GM13977 (cell line): ENCODE results near the gene HAPLN2.
A peak's percentile ranks its signal among the peaks of the same experiment; 100 is the strongest.

Source experiments
- DNase-seq: peaks from one replicate; pipeline ENCODE4 v3.0.0; 2012; ENCODE audit warnings: low spot score
- CTCF ChIP-seq: IDR thresholded peaks from 2 replicates; pipeline ENCODE4 v1.5.1; 2012; ENCODE audit warnings: mild to moderate bottlenecking, control low read depth; ENCODE audit not compliant: insufficient read depth; ENCODE audit errors: extremely low read depth, missing control alignments
- in situ Hi-C: fragments of 300-500 bp; cut with MboI; formaldehyde crosslinking; loops from one replicate; pipeline ENCODE4 v1.12.0; 2022; ENCODE audit warnings: low sequenced_read_pairs, low pct_unique_long_range_greater_than_20kb, mixed read lengths, inconsistent platforms; ENCODE audit not compliant: unreplicated experiment

The HAPLN2 gene

DNA sequence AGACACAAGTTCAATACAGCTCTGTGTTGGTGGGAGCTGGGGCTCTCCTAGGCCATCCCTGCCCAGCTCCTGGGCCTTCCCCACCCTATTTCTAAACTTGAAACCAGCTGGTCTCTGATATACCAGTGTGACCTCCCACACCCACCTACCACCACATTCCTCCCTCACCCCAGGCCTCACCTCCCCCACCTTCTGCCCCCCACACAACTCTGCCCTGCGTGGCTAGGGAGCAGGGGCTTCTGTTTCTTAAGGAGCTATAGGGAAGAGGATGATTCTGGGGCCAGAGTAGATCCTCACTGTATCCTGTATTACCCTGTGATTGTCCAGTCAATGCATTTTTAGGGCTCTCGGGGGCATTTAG lies 41.5 kb downstream of the HAPLN2 start:
- no peak for TF ChIP-seq CTCF
- in situ Hi-C loops = no loop called here
- no peak for DNase-seq

DNA sequence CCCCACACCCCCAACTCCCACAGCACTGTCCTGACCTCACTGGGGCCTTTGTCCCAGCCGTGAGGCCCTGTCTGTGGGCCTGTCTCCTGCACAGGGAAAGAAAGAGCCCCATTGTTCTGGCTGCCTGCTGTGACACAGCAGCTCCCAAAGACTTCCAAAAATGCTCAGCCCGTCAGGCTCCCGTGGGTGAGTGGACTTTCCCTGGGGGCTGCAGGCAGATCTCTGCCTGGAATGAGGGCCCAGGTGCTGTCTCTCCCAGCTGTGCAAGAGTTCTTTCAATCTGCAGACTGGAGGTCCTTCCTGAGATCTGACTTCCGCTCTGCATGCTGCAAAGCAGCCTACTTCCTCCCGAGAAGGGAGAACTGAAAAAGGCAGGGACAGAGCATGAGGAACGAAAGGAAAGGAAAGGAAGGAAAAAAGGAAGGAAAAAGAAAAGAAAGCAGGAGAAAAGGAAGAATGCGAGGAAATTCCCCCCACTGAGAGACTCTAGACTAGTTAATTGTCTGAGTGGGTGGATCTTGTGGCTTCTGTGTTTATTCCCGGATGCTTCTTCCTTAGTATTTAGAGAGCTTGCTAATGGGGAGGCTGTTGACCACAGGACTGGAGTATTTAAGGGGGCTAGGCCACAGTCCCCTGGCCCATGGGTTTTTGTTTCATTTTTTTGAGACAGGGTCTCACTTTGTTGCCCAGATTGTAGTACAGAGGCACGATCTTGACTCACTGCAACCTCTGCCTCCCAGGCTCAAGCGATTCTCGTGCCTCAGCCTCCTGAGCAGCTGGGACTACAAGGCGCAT lies 43.0 kb downstream of the HAPLN2 start:
- in situ Hi-C loops = no loop called here
- no peak for TF ChIP-seq CTCF
- no peak for DNase-seq

DNA sequence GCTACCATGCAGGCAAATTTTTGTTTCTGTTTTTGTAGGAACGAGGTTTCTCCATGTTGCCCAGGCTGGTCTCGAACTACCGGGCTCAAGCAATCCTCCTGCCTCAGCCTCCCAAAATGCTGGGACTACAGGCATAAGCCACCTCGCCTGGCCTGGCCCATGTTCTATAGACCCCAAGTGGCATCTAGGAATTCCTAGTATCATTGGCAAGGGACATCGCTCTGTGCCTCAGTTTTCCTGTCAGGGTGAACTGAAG lies 43.5 kb downstream of the HAPLN2 start:
- DNase-seq = no peak
- in situ Hi-C loops = no loop called here
- TF ChIP-seq CTCF = no peak

GRCh38 chr1:156663178-156663577 lies 44.0 kb downstream of the HAPLN2 start:
- in situ Hi-C loops = no loop called here
- TF ChIP-seq CTCF = no peak
- no peak for DNase-seq

GRCh38 chr1:156664046-156664766 lies 45.0 kb downstream of the HAPLN2 start:
- TF ChIP-seq CTCF = no peak
- no peak for DNase-seq
- in situ Hi-C loops = no loop called here

- peak; percentile 80 for DNase-seq
- TF ChIP-seq CTCF = no peak
- in situ Hi-C loops = no loop called here
These were observed 45.7 kb downstream of the HAPLN2 start for GRCh38 chr1:156664767-156665411.
